Activated CD4-positive, CD25-positive, alpha-beta regulatory T cell treated with anti-CD3 and anti-CD28 coated beads, Interleukin-2, amount 50 U/mL, for 24 hours (primary cell): ENCODE measurements around the gene DERL3.

Source experiments
- ATAC-seq, 2 donors: fragments of 150-1000 bp; cut with Tn5 transposase; one replicate each; pipeline ENCODE4 v1.10.0; 2021; ENCODE audit warnings: mild to moderate bottlenecking in 1 of 2, moderate library complexity in 1 of 2

Gene DERL3

DNA sequence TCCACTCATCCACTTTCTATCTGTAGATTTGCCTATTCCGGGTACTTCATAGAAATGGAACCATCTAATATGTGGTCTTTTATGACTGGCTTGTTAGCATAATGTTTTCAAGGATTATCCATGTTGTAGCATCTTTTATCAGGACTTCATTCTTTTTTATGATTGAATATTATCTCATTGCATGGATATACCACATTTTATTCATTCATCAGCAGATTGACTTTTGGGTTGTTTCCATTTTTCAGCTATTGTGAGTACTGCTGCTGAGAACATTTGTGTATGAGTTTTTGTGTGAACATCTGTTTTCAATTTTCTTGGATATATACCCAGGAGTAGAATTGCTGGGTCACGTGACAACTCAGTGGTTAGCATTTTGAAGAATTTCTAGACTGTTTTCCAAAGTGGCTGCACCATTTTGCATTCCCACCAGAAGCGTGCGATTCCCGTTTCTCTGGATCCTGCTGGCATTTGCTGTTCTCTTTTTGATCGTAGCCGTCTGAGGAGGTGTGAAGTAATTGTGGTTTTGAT is 8.9 kb downstream of the DERL3 start:
- no peak for ATAC-seq

DNA sequence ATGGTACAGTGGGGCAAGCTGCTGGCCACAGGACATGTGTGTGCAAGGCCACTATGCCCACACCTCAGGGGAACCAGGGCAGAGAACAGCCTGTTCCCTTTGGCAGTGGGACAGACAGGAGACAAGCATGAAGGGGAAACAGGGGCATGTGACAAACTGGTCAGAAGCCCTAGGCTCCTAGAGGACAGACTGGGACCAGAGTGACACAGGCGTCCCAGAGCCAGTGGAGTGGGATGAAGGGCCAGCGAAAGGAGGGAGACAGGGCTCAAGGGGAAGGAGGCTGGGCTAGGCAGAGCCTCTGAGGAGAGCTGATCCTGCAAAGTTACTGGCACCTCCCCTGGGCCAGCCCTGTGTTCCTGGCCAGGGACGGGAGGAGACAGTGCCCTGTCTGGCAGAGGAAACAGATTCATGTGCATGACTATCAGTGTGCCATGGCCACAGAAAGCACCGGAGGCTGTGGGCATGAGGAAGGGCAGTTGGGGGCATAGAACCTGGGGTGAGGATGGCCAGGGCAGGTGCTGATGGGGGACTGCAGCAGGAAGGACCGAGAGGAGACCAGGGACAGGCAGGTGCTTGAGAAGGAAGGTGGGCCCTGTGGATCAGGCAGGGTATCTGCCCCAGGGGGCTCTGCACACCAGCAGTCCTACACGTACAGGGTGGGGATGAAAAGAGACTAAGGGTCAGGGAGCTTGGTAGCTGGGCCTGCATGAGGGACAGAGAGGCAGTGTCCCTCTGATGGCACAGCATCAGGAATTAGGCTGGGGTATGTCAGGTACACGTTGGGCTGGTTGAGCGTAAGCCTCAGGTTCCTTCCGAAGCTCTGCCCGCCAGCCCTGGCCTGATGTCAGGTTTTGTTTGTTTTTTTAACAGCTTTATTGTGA is 9.8 kb downstream of the DERL3 start:
- ATAC-seq, result no peak

DNA sequence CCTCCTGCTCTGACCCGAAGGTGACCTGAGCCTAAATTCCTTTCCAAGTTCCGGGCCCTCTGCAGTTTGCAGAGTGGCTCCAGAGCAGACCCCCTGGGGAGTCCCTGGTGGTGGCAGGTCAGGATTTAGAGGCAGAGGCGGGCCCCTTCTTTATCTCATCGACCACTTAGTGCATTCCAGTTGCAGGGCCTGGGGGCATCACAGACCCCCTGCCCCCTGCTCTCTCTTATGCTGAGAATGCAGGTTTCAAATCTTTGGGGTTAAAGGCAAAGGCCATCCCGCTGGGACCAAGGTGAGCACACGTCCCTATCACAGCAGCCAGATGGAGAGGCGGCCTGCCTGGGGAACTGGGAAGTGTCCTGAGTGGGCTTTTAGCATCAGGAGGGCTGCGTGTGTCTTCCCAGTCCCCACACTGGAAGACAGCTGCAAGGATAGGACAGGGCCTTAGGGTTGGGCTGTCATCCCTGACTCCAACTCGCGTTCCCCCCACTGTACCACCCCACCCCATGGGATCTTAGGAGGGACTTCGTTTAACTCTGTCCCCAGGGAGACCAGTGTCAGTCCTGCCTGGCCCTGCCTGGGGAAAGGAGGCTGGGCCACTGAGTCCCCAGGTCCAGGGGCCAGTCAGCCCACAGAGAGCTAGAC is 11.3 kb downstream of the DERL3 start:
- no peak for ATAC-seq

DNA sequence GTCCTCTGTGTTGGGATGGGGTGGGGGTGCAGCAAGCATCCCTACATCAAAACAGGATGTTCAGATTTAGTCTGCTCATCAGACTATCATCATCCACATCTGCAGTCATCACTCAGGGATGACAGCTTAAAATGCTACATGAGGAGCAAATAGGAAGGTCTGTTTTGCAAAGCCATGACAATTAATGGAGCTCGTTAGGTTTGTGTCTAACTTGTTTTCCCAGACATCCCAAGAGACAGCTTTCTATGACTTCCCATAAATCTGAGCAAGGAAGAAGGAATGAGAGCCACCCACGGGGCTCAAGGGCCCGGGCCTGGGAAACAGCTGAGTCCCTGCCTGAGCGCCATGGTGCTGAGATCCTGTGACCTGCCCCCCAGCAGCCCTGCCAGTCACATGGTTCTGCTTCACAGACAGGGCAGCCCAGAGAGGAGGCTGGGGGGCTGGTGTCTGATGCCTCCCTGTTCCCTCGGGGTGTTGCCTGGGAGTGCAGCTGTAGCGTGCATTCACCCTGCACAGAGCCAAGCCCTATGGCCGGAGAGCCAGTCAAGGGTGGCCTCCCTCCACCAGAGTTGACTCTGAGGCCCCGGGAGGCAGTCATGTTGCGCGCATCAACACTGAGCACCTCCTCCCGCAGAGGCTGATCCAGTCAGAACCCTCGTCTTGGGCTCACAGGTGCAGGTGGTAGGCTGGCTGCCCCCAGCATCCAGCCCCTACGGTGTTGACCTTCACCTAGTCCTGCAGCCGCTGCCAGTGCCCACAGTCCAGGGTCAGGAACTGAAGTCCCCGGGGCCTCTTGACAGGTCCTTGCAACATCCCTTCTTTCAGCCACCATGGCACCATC is 12.1 kb downstream of the DERL3 start:
- no peak for ATAC-seq

DNA sequence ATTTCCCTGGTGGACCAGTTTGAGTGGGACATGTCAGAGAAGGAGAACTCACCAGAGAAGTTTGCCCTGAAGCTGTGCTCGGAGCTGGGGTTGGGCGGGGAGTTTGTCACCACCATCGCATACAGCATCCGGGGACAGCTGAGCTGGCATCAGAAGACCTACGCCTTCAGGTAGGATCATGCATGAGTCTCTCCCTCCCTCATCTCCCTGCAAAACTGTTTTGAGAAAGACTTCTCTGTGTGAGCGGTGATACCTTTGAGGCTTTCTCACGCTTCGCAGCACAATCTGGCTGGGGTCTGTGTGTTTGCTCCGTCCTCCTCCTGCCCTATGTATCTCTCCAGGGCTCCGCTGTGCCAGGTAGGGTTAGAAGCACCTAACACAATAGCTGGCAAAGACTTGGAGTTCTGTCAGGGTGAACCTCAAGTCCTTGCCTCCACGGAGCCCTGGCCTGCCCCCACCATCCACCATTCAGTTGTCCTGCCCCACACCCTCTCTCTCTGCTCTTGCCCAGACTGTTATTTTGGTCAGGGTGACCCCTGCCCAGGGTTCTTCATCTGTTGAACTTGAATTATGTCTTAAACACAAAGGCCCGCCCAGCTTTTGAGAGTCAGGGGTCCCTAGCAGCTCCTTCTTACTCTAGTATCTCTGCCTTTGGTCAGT is 13.4 kb downstream of the DERL3 start:
- ATAC-seq, result no peak

DNA sequence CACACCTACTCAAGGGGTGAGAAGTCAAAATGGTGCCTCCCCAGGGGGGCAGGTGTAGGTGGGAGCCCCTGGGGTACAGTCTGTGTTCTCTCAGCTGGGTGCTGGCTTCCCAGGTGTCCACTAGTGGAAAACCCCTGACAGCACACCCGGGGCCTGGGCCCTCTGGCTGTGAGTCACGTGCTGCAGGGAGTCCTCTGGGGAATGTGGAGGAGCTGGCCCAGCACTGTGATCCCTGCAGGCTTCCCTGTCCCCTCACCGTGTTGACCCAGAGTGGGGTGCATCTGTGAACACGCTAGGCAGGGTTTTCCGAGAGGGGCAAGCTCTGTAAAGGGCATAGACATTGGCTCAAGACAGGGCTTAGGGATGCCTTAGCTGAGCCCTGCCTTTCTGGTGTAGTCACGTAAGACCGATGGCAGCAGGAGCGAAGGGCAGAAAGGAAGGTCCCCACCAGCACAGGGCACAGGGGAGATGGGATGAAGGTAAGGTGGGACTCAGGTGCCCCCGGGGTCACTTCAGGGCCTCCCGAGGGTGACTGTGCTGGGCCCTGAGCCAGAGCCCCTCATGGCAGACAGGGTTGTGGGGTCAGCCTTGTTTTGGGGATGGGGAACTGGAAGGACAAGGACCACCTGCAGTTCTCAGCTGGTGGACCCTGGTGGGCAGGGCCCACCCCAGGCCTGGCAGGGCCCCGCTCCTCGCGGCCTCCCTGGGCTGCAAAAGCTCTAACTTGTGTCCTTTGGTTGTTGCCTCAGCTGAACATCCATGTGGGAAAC is 14.1 kb downstream of the DERL3 start:
- no peak for ATAC-seq

DNA sequence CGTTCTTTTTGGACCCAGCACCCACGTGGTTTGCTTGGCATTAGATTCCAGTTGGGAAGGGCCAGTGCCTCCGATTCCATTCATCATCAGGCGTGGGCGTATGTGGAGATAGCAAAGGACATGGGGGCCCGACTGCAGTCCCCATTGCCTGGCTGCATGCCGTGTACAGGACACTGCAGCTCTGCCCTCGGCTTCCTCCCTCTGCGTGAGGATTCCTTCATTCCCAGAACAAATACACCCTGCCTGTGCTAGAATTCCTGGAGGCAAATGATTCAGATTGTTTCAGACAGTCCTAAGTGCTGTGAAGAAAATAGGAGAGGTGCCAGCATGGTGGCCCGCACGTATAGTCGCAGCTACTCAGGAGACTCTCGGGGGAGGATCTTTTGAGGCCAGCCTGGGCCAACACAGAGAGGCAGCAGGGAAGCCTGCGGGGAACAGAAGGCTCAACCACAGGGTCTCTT is 15.4 kb downstream of the DERL3 start:
- no peak for ATAC-seq

DNA sequence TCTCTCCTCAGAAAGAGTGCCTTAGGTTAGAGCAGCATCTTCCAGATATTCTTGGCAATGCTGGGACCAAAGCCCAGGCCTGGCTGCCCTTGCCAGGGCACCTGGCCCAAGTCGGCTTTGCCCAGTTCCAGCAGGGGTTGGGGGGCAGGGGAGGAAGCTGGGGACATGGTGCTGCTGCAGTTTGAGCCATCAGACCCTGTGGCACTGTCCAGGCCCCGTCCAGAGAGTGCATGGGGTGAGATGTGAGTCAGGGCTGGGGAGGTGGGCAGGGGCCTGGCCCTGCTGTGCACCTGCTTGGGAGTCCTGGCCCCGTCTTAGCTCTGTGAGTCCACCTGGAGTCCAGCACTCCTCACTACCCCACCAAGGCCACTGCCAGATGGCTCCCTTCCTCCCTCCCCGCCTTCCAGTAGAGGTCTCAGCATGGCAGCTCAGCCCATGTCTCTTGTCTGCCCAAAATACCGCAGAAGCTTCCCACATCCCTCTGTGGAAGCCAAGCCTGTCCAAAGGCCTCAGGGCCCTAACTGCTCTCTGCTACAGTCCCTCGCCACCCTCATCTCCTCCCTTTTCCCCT is 16.6 kb downstream of the DERL3 start:
- ATAC-seq, result no peak

DNA sequence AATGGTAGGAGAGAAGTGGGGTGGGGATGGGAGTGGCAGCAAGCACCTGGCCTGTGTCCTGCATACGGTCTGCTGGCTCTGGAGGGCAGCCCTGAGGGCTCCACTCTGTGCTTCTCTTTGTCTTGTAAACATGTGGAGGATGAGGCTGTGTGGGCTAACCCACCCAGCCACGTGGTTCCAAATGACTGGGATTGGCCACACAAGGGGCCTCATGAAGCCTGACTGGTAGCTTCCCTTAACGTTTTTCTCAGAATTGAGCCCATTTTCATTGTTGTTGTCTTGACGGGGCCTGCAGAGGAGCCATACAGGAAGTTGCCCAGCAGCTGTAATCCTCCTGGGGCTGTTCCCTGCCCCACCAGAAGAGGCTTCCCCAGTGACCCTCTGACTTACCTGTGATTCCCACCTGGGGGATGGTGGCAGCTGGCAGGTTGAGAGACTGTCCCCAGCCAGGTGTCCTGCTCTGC is 18.0 kb downstream of the DERL3 start:
- ATAC-seq, result peak in 1 of 2 donors; percentile 56

DNA sequence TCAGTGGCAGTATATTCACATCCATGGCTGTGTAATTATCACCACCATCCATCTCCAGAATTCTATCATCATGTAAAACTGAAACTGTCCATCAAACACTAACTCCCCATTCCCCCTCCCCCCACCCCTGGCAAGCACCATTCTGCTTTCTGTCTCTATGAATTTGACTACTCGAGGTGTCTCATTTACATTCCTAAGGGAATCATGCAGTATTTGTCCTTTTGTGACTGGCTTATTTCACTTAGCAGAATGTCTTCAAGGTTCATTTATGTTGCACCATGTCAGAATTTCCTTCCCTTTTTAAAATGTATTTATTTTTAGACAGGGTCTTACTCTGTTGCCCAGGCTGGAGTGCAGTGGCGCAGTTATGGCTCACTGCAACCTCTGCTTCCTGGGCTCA is 20.3 kb downstream of the DERL3 start:
- ATAC-seq, result no peak

DNA sequence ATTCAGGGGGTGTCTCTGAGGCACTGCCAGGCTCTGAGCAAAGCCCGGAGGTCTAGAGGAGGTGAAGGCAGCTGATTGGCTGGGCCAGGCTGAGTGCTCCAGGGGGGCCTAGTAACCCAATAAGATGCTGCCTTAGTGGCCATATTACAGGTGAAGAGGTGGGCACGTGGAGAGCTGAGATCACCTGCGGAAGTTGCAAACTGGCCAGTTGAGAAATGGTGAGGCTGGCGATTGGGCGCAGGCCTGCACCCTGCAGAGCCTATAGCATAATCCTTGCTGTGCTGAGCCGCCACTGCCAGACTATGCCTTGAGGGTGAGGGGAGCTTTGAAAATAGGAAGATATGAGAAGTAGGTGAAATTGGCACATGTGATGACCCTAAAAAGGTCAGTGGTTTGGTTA is 21.7 kb downstream of the DERL3 start:
- no peak for ATAC-seq

DNA sequence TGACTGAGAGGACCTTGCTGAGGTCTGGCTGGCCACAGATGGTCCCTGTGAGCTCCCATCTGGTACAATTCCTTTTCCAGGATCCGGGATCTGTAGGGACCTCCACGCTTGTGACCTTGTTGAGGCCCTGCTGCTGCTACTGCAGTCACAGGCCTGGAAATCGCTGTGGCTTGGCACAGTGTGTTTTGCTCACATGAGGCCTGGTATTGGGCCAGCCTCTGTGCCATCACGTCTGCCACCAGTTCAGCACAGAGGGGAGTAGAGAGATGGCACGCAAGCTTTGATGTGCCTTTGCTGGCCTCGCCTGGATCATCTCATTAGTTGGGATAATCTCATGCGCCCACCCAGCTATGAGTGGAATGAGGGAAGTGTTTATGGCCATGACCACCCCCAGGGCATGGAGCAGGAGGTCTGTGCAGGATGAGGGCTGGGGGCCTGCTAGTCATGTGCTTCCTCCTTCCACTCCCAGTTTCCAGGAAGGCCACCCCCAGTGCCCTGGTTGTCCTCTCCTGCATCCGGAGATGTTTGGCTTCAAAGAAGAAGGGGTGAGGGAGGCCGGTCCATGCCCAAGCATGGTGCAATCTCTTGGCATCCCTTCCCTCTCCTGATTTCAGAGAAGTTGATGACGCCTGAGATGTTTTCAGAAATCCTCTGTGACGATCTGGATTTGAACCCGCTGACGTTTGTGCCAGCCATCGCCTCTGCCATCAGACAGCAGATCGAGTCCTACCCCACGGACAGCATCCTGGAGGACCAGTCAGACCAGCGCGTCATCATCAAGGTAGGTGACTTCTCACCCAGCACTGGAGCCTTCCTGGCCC is 22.4 kb downstream of the DERL3 start:
- ATAC-seq, result no peak

DNA sequence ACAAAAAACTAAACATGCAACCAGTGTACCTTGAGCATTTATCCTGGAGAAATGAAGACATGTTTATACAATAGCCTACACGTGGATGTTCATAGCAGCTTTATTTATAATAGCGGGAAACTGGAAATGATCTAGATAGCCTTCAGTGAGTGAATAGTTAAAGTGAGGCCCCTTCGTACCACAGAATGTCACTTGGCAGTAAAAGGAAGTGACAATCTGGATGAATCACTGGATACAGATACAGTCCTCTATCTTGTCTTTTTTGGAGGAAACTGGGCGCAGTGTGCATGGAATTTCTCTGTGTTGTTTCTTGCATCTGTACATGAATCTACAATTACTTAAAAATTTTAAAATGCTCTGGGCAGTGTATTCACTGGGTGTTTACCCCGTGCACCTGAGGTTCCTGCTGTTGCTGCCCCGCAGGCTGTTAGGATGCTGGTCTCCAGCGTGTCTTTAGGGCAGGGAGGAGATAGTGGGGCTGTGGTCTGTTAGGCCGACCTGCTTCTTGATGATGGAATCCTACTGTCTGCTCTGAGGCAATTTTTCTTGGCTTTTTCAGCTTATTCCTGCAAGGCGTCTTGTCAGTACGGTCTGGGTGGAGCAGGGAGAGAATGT is 23.2 kb downstream of the DERL3 start:
- ATAC-seq, result no peak

DNA sequence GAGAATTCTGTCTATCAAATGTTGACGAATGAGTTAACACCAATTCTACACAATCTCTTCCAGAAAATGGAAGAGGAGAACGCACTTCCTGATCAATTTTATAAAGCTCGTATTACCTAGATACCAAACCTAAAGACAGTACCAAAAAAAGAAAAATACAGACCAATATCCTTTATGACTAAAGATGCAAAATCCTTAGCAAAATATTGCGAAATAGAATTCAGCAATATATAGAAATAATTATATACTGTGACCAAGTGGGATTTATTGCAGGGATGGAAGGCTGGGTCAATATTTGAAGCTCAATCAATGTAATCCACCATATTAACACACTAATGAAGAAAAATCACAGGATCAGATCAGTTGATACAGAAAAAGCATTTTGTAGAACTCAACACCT is 26.4 kb downstream of the DERL3 start:
- no peak for ATAC-seq

DNA sequence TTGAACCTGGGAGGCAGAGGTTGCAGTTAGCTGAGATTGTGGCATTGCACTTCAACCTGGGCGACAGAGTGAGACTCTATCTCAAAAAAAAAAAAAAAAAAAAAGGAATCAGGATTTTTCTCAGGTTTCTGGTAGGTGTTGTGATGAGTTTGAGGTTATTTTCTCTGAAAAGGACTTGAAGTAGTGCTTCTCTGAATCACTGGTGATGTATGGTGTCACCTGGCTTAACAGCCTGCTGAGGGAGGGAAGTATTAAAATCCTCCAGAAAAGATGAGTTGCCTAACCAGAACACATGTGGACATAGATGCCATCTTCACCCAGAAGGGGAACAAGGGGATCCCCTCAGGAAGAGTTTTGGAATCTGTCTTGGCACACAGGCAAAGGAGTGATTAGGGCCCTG is 32.0 kb downstream of the DERL3 start:
- no peak for ATAC-seq

DNA sequence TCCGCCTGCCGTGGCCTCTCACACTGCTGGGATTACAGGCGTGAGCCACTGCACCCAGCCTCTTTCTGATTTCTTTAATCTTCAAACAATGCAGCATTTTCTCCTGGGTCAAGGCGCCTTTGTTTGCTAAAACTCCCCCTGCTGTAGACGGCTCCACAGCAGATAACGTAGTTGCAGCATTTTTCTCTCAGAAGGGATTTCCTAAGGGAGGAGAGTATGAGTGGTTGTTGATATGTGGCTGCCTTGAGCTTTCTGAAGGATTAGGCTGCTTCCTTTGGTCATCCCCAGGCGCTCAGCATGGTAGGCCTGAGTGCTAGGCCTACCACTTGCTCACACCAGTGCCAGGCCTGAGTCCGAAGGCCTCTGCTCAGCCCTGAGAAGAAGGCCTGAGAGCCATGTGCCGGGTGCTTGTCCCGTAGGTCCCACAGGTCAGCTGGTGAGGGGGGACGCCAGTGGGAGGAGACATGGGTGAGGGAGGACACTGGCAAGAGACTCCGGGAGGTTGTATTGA is 34.0 kb downstream of the DERL3 start:
- ATAC-seq, result no peak

DNA sequence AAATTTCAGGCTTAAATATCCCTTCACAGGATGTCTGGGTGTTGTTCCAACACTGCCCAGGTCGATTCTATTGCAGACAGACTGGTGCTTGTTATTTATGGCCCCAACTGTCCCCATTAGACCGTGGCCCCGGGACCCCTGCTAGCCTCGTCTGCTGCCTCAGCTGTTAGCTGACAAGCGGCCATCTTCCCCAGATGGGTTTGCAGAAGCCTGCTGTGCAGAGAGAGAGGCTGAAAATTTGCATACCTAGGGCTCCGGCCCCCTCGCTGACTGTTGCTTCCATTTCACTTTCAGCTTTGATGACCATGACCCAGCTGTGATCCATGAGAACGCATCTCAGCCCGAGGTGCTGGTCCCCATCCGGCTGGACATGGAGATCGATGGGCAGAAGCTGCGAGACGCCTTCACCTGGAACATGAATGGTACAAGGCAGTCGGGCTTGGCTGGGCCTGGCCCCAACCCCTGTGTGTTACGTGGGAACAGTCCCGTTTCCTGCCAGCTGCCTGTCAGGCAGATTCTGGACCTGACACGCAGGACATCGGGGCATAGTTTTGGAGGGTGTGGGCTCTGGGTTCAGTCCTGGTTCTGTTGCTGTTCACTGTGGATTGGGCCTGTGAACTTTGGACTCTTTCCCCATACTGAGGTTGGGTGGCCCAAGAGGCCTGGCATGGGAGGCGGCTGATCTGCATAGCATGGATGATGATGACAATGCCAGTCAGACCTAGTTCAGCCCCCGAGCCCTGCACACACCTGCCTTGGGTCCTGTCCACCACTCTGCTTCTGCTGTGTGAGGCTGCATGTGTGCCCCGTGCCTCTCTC is 35.6 kb downstream of the DERL3 start:
- ATAC-seq, result no peak

DNA sequence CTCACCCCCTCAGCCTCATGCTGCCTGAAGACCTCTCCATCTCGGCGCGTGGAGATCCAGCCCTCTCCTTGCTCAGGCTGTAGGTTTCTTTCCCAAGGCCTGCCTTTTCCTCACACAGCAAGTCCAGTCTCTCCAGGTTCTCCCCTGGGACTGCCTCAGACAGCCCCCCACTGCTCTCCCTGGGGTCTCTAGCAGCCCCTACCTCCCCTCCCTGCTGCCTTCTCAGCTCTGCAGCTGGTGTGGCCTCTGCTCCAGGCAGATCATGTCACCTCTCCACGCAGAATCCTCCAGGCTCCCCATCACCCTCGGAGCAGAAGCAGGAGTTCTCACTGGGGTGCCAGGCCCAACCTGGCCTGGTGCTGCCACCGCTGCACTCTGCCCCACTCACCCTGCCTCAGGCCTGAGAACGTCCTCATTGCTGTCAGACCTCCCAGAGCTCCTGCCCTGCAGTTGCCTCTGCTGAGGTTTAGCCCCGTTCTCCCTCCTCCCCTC is 36.9 kb downstream of the DERL3 start:
- ATAC-seq, result no peak
